ENCODE results near the gene FCN2. TPM values are rescaled to one million over a fixed set of nuclear protein-coding genes. Genes with fewer than 3 reads are reported as not detected.
A peak's percentile ranks its signal among the peaks of the same experiment; 100 is the strongest.

FCN2 gene
- total RNA-seq, 2 donors from 2014 or later, result 2.0 TPM; not detected in 1

DNA sequence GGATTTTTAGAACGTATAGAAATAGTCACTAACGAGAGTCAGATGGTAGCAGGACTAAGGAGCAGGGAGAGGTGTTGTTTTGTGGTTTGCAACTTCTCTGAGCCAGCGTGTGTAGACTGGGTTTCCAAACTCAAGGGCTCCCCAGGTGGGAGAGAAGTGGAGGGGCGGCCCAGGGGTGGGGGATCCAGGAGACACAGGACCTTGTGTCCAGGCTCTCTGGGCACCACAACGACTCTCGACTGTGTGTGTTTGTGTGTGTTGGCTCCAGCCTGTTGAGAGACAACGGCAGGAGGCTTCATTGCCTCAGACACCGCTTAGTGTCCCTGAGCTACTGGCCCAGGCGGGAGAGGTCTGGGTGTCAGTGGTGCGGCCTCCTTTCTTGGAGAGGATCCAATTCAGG, 38.0 kb downstream of the FCN2 start:
- ATAC-seq (no peak), DNase-seq (no peak)
- intact Hi-C loops (cut with DNase I), result no loop called here

- intact Hi-C loops (cut with DNase I), result no loop called here
- ATAC-seq (no peak), DNase-seq (no peak)
Measured at GRCh38 chr9:134919303-134919702, 38.7 kb downstream of the FCN2 start.

- ATAC-seq (peak; percentile 81 to 84), DNase-seq (peak; percentile 50)
- intact Hi-C loops (cut with DNase I), result no loop called here
Measured at GRCh38 chr9:134922066-134922931, 41.7 kb downstream of the FCN2 start.

- DNase-seq (no peak), ATAC-seq (peak; percentile 34 to 76)
- intact Hi-C loops (cut with DNase I), result no loop called here
Measured at GRCh38 chr9:134922932-134923240, 42.3 kb downstream of the FCN2 start.

DNA sequence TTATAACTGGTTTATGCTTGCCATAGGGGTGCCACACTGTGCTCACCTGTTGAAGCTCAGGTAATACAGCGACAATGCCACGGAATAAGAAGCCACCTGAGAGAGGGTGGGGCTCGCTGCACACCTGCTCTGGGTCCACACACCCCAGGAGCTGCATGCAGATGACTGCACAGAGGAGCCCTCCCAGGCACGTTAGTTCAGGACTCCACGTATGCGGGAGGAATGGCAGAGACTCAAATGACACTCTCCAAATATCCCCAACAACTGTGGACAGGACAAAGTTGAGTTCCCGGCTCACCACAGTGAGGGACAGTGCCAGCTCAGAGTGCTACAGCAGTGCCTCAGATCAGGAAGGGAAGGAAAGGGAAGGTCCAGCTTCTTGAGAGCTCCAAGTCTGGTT, 42.9 kb downstream of the FCN2 start:
- no peak for DNase-seq
- intact Hi-C loops (cut with DNase I), result no loop called here
- ATAC-seq, result no peak

GRCh38 chr9:134925011-134925511, 44.5 kb downstream of the FCN2 start:
- DNase-seq, result no peak
- no peak for ATAC-seq
- intact Hi-C loops (cut with DNase I), result no loop called here

DNA sequence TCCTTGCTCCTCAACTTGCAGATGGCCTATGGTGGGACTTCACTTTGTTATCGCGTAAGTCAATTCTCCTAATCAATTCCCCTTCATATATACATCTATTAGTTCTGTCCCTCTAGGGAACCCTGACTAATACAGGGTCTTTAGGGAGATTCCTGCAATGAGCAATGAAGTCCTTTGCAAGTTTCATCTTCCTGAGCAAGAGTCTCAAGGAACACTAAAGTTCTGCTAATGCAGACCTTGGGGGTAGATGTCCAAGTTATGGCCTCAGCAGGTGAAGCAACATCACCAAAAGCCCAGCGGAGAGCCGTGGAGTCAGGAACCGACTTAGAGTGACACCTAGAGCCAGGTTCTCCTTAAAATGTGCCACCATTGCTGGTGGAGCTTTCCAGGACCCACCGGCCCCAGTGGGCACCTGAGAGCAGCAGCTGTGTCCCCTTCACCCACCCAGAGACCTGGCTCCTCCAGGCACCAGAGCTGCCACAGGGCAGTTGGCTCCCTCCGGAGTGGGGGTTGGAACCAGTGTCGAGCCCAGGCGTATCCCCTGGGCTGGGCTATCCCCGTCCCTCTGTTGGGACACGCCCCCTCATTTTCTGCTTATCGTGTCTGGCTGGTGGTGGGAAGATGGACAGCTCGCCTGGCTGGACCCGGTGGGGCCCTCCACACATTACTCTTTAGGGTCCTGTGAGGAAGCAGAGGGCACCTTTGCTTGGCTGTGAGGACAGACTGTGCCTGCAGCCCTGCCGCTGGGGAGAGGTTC, 48.0 kb downstream of the FCN2 start:
- ATAC-seq (peak; percentile 41 to 51), DNase-seq (no peak)
- intact Hi-C loops (cut with DNase I), result no loop called here

DNA sequence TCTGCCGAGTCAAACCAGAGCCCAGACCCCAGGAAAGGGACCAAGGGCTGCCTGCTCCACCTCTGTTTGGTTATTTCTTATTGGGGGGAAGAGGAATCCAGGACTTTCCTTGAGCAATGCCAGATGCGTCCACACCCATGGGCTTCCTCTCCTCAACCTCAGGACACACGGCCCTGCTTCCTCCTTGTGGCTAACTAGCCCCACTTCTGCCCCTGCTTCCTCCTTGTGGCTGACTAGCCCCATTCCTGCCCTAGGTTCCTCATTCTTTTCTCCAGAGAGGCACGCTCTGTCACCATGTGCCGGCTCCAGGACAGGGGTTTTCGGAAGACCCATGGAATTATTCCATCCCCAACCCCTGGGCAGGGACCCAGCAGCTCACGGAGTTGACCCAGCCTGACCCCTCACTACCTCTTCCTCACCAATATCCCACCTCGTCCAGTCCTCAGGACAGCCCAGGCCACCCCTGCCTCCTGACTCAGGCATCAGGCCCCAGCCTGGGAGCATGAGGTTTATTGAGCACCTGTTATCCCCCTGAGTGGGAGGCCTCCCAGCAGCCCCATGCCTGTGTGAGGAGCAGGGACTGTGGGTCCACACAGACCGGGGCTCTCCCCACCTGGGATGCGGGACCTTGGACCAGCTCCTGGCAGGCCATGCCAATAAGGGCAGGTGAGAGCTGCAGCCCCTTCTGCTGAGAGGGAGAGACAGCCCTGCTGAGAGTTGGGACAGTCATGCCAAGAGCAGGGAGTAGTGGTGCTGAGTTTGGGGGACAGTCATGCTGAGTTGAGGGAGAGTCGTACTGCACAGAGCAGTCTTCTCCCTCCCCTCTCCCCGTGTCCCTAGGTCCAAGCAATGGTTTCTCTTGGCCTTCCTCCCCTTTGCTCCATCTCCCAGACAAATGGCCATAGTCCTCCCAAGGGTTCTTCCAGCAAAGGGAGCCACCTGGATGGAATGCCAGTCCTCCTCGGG, 48.9 kb downstream of the FCN2 start:
- DNase-seq (peak; percentile 61), ATAC-seq (peak; percentile 71 to 94)
- intact Hi-C loops (cut with DNase I), result no loop called here

DNA sequence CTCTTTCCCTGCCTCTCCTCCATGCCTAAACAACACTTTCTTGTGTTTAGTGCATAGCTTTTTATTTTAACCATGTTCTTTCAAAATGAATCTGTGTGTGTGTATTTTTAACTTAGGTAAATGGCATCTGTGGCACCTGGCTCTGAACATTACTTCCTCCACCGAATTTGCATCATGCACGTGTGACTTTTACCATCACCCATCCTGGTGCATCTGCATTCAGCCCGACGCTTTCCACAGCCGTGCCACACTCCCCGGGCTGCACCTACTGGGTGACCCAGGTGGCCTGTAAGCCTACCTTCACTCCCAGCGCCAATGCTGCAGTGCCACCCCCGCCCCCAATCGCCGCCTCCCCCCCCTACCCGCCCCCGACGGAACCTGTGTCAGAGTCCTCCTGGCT, 49.8 kb downstream of the FCN2 start:
- ATAC-seq (no peak), DNase-seq (no peak)
- intact Hi-C loops (cut with DNase I), result no loop called here

DNA sequence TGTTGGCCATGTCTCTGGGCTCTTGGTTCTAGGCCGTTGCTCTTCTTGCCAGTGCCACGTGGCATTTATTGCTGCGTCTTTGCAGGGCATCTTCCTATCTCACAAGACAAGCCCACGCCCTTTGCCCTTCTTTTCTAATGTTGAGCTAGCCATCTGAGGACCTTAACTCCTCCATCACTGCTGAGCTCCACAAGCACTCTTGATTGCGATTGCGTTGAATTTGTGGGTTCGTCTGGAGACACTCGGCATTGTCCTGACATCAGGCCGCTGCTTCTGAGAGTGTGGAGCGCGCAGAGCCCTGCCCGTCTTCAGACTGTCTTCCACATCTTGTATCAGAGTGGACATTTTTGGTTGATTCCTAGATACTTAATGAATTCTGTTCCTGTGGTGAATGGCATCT, 51.6 kb downstream of the FCN2 start:
- DNase-seq (no peak), ATAC-seq (no peak)
- intact Hi-C loops (cut with DNase I), result no loop called here

DNA sequence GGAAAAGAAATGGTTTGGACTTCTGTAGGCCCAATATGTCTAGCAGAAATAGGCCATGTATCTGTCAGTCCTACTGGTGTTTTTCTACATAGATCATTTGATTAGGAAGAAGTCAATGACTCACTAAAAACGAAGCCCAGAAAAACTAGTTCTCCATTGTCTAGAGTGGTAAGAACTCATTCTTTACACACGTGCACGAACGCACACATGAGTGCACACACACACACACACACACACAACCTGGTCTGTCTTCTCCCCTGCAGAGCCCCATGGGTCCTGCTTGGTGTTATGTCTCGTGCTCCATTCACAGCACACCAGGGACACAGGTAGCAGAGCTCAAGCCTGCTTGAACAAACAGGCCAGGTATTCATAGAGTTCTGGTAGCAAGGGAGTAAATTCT, 52.0 kb downstream of the FCN2 start:
- no peak for DNase-seq
- intact Hi-C loops (cut with DNase I), result no loop called here
- ATAC-seq, result no peak

DNA sequence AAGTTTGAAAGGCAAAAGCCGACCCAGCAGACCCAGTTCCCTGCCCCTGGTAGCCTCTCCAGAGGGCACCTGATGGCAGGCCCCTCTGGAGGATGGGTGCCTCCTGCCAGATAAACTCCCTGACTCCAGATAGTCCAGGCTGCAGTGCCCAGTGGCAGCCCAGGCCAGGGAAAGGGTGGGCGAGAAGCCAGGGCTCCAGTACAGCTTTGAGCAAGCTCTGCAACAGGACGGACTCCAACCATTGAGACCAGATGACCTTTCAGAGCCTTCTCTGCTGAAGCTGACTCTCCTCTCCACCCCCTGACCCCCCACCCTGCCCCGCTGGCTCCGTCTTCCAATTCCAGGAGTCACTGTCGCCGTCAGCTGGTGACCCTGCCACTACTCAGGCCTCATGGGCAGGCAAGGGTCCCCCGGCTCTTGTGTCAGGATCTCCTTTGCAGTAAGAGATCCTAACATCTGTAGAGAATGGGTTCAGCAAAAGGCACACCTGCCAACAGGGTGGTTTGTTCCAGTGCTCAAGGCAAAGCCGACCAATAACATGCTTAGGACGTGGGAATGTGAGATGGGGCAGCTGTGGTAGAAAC, 52.6 kb downstream of the FCN2 start:
- DNase-seq (no peak), ATAC-seq (no peak)
- intact Hi-C loops (cut with DNase I), result no loop called here

DNA sequence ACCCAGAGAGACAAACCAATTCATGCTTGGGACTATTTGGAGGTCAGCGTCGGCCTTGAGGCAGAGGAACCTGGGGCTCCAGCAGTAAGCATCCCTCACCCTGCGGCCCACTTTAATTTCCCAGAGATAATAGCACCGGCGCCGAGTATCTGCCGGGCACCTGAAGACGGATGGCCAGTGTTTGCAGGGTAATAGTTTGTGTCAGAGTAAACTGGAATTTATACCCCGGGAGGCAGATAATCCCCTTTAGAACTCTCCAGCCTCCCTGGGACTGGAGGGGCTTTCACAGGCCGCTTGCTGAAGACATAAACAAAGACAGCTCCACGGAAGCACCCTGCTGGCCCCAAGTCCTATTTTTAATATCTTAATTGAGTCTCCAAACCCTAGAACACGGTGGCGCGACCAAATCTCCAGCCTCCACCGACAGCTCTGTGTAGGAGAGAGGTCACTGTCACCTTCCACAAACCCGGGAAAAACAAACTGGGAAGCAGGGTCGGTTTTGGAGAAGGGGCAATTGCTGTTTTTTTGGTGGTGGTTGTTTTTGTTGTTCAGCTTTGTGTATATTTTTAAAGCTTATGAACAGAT, 54.5 kb downstream of the FCN2 start:
- DNase-seq (no peak), ATAC-seq (no peak)
- intact Hi-C loops (cut with DNase I), result no loop called here

DNA sequence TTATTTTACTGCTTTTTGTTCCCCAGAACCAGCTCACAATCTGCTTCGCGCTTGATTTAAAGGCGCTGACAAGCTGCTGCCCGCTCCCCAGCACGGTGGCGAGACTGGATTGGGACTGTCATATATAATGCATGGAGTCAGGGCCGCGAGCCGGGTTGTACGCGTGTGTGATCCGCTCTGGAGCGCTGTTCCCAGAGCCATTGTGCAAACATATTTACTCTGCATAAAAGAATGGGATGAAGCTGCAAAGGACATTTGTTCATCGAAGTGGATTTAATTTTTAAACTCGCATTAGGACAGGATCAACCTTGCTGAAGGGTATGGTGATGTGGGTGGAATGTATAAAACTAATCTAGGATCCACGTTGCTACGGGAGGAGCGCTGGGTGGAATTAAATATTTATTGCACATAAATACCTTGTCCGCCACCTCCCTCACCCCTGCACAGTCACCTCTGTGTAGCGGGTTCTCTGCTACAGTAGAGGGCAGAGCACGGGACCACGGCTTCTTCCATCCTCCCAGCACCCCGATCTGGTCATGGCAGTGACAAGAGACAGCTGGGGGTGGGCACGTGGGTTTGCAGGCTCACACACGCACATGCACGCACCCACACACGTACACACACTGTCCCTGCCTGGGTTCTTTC, 55.2 kb downstream of the FCN2 start:
- intact Hi-C loops (cut with DNase I), result no loop called here
- no peak for ATAC-seq
- DNase-seq, result no peak

- intact Hi-C loops (cut with DNase I), result no loop called here
Measured at GRCh38 chr9:134936346-134937163, 55.9 kb downstream of the FCN2 start.

More at GRCh38 chr9:134936346-134937163, 55.9 kb downstream of the FCN2 start:
- ATAC-seq (peak; percentile 27 to 47), DNase-seq (no peak)
